Sigmoid colon (tissue), 4 donors: ENCODE results near the gene LINGO4.

Experiments
- POLR2AphosphoS5 ChIP-seq, 4 donors: sonication (generic); formaldehyde crosslinking; IDR thresholded peaks; one replicate each; pipeline ENCODE4 v1.6.1; 2017; ENCODE audit warnings: antibody characterized with exemption in 4 of 4
- TF ChIP-seq, protein P1 (sequence below), 4 experiments: fragments of 450-650 bp in 3 of 4; fragments of 200-600 bp in 1 of 4; IDR thresholded peaks; one replicate each; pipeline ENCODE4 v1.5.1; 2016 to 2019; ENCODE audit warnings: antibody characterized with exemption in 4 of 4, mild to moderate bottlenecking in 3 of 4, moderate library complexity in 2 of 4

DNA sequence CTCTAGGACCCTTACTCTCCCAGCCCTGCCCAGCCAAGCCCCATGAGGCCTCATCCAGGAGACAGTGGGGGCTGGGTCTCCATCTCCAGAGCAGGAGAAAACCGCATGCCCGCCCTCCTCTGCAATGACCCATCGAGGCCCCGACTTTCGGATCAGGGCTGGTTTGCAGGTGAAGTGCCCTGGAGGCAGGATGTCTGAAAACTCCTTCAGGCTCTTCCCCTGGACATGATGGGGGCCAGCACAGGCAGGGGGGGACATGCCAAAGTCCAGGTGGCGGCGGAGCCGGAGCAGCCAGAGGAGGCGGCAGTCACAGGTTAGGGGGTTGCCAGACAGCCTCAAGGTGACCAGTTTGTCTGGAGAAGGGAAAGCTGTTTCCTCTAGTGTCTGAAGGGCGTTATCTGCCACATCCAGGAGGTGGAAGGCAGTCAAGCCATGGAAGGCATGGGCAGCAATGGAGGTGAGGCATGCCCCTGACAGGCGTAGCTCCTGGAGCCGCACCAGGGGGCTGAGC lies 3.9 kb downstream of the LINGO4 start:
- no peak for TF ChIP-seq POLR2AphosphoS5 (IDR thresholded peaks at IDR 0.05)
- TF ChIP-seq, protein P1, sequence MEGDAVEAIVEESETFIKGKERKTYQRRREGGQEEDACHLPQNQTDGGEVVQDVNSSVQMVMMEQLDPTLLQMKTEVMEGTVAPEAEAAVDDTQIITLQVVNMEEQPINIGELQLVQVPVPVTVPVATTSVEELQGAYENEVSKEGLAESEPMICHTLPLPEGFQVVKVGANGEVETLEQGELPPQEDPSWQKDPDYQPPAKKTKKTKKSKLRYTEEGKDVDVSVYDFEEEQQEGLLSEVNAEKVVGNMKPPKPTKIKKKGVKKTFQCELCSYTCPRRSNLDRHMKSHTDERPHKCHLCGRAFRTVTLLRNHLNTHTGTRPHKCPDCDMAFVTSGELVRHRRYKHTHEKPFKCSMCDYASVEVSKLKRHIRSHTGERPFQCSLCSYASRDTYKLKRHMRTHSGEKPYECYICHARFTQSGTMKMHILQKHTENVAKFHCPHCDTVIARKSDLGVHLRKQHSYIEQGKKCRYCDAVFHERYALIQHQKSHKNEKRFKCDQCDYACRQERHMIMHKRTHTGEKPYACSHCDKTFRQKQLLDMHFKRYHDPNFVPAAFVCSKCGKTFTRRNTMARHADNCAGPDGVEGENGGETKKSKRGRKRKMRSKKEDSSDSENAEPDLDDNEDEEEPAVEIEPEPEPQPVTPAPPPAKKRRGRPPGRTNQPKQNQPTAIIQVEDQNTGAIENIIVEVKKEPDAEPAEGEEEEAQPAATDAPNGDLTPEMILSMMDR (IDR thresholded peaks at IDR 0.05) = no peak
